Keratinocyte (primary cell): ENCODE data around the gene ZNF860. TPM values are rescaled to one million over a fixed set of nuclear protein-coding genes. Genes with fewer than 3 reads are reported as not detected.

Experiments used
- DNase-seq: peaks from one replicate; pipeline ENCODE4 v3.0.0-alpha.2; 2011; ENCODE audit warnings: low read depth, missing footprints, low spot score
- FAIRE-seq: peaks from 2 replicates; lab custom pipeline; 2011; peaks lifted over from hg19 to GRCh38; lab: Jason Lieb, UNC
- H2AFZ ChIP-seq: 2 replicates; pipeline ENCODE4 v1.6.0; 2012; ENCODE audit warnings: low read length, control low read depth, inconsistent platforms; ENCODE audit not compliant: control insufficient read depth
- H3K27ac ChIP-seq: 2 replicates; pipeline ENCODE4 v1.5.1; 2011; ENCODE audit warnings: low read length; ENCODE audit not compliant: control insufficient read depth, insufficient read depth
- H3K27me3 ChIP-seq: 3 replicates; pipeline ENCODE4 v1.6.0; 2011; ENCODE audit warnings: low read length; ENCODE audit not compliant: control insufficient read depth, insufficient read depth; ENCODE audit errors: extremely low read depth
- H3K36me3 ChIP-seq, 2 experiments: 2 replicates in 1 of 2; 3 replicates in 1 of 2; pipeline ENCODE4 v1.5.1; 2011; ENCODE audit warnings: low read length in 2 of 2, mild to moderate bottlenecking in 1 of 2; ENCODE audit not compliant: control insufficient read depth in 2 of 2, insufficient read depth in 2 of 2; ENCODE audit errors: extremely low read depth in 1 of 2
- H3K4me1 ChIP-seq: 3 replicates; pipeline ENCODE4 v1.5.1; 2011; ENCODE audit warnings: low read length; ENCODE audit not compliant: control insufficient read depth, insufficient read depth; ENCODE audit errors: extremely low read depth
- H3K4me2 ChIP-seq: 3 replicates; pipeline ENCODE4 v1.6.0; 2011; ENCODE audit warnings: low read depth, low read length; ENCODE audit not compliant: control insufficient read depth, insufficient read depth; ENCODE audit errors: extremely low read depth
- H3K4me3 ChIP-seq, 3 experiments: fragments of 200-600 bp in 1 of 3; sonication (generic) in 1 of 3; 2 replicates in 2 of 3; 3 replicates in 1 of 3; pipeline ENCODE4 v1.5.1; 2011 to 2016; ENCODE audit warnings: low read length in 3 of 3, mild to moderate bottlenecking in 3 of 3, control low read depth in 2 of 3, inconsistent platforms in 1 of 3, low read depth in 1 of 3, mixed read lengths in 1 of 3, mixed run types in 1 of 3, moderate library complexity in 1 of 3; ENCODE audit not compliant: control insufficient read depth in 2 of 3, insufficient read depth in 2 of 3; ENCODE audit errors: extremely low read depth in 1 of 3
- H3K79me2 ChIP-seq: 2 replicates; pipeline ENCODE4 v1.6.0; 2012; ENCODE audit warnings: low read length; ENCODE audit not compliant: control insufficient read depth, insufficient read depth
- H3K9ac ChIP-seq: 3 replicates; pipeline ENCODE4 v1.6.0; 2011; ENCODE audit warnings: low read length; ENCODE audit not compliant: control insufficient read depth, insufficient read depth; ENCODE audit errors: extremely low read depth
- H3K9me1 ChIP-seq: 3 replicates; pipeline ENCODE4 v1.6.0; 2011; ENCODE audit warnings: low read length; ENCODE audit not compliant: control insufficient read depth, insufficient read depth; ENCODE audit errors: extremely low read depth
- H3K9me3 ChIP-seq: 2 replicates; pipeline ENCODE4 v1.5.1; 2012; ENCODE audit warnings: low read depth, low read length; ENCODE audit not compliant: control insufficient read depth
- H4K20me1 ChIP-seq: 3 replicates; pipeline ENCODE4 v1.6.0; 2011; ENCODE audit warnings: low read length; ENCODE audit not compliant: control insufficient read depth, insufficient read depth; ENCODE audit errors: extremely low read depth
- CTCF ChIP-seq, 3 experiments: IDR thresholded peaks in 1 of 3; conservative IDR thresholded peaks in 1 of 3; optimal IDR thresholded peaks in 1 of 3; 2 replicates in 2 of 3; 3 replicates in 1 of 3; pipeline versions ENCODE3 to v1.5.1; 2011; ENCODE audit warnings: low read length in 3 of 3, mild to moderate bottlenecking in 3 of 3, moderate library complexity in 2 of 3, control low read depth in 1 of 3, inconsistent platforms in 1 of 3; ENCODE audit not compliant: insufficient read depth in 2 of 3; ENCODE audit errors: extremely low read depth in 1 of 3
- EZH2 ChIP-seq: IDR thresholded peaks from one replicate; pipeline ENCODE4 v1.6.1; 2012; ENCODE audit warnings: inconsistent platforms, mild to moderate bottlenecking, low read length, moderate library complexity
- dilution Hi-C: fragments of 300-500 bp; cut with MboI; formaldehyde crosslinking; loops from one replicate; pipeline ENCODE4 v1.7.0; 2020; ENCODE audit warnings: low sequenced_read_pairs; ENCODE audit not compliant: extremely low pct_ligation_motif_present
- polyA plus RNA-seq, 5 experiments: library from polyadenylated mRNA; depleted of rRNA in 3 of 5; stranded (reverse) in 3 of 5; stranded (forward) in 1 of 5; unstranded in 1 of 5; fragments of >200 nt; gene quantifications; 1 replicate in 1 of 5; 2 replicates in 3 of 5; 3 replicates in 1 of 5; pipeline versions ENCODE4 v1.2.1 to v1.2.3, GENCODE V29; 2011 to 2012; ENCODE audit warnings: missing spikeins in 2 of 5, low read depth in 1 of 5, low replicate concordance in 1 of 5

ZNF860 gene
- polyA plus RNA-seq, 1 donor (not counting 4 experiments of a cell fraction or from before 2014, with no cell fraction given): 10.3 TPM

- H3K4me3 ChIP-seq: peak overlapping the region in 2 of 3 experiments; percentile 41 to 49
- dilution Hi-C loops: no loop called here
- peak overlapping the region; percentile 49 for H3K27ac ChIP-seq
- H3K9me1 ChIP-seq: no peaks in the 10 kb centered on the region
- no peak overlapping the region for H2AFZ ChIP-seq
- no peak for TF ChIP-seq CTCF (optimal IDR thresholded peaks at IDR 0.05 in 1 of 3, IDR thresholded peaks at IDR 0.05 in 1 of 3, conservative IDR thresholded peaks at IDR 0.05 in 1 of 3; ENCODE audit: extremely low read depth in 1 of 3, insufficient read depth in 2 of 3, low read length in 3 of 3)
- TF ChIP-seq EZH2: no peak
- DNase-seq: no peak
- peaks cover 91% of the 10 kb centered on the region for H3K79me2 ChIP-seq
- FAIRE-seq: peak; percentile 91
- H3K4me1 ChIP-seq: peaks cover 37% of the 10 kb centered on the region
- peaks cover 2% of the 10 kb centered on the region for H3K9me3 ChIP-seq
- no peaks in the 10 kb centered on the region for H3K27me3 ChIP-seq
- H3K4me2 ChIP-seq: peak overlapping the region; percentile 82
- peaks cover 0 to 4% of the 10 kb centered on the region in 2 experiments for H3K36me3 ChIP-seq
- H3K9ac ChIP-seq: peak overlapping the region; percentile 48
- H4K20me1 ChIP-seq: peaks cover 2% of the 10 kb centered on the region
Measured at GRCh38 chr3:31960793-31961431, 20.6 kb upstream of the ZNF860 start.

GRCh38 chr3:31962801-31963205 lies 18.7 kb upstream of the ZNF860 start:
- no peak for DNase-seq

More at GRCh38 chr3:31962801-31963205, 18.7 kb upstream of the ZNF860 start:
- H3K9me3 ChIP-seq: no peaks in the 10 kb centered on the region
- FAIRE-seq: peak; percentile 64
- peaks cover 2% of the 10 kb centered on the region for H4K20me1 ChIP-seq
- peaks cover 47% of the 10 kb centered on the region for H3K4me1 ChIP-seq
- peaks cover 90% of the 10 kb centered on the region for H3K79me2 ChIP-seq
- peak overlapping the region; percentile 17 for H3K4me2 ChIP-seq
- H3K4me3 ChIP-seq: no peak overlapping the region
- H3K9me1 ChIP-seq: no peaks in the 10 kb centered on the region
- peaks cover 0 to 7% of the 10 kb centered on the region in 2 experiments for H3K36me3 ChIP-seq
- no peak for TF ChIP-seq CTCF (optimal IDR thresholded peaks at IDR 0.05 in 1 of 3, IDR thresholded peaks at IDR 0.05 in 1 of 3, conservative IDR thresholded peaks at IDR 0.05 in 1 of 3; ENCODE audit: extremely low read depth in 1 of 3, insufficient read depth in 2 of 3, low read length in 3 of 3)
- no peak for TF ChIP-seq EZH2
- H3K27ac ChIP-seq: peak overlapping the region; percentile 46
- peak overlapping the region; percentile 3 for H3K9ac ChIP-seq
- H2AFZ ChIP-seq: no peak overlapping the region
- dilution Hi-C loops: no loop called here
- H3K27me3 ChIP-seq: no peaks in the 10 kb centered on the region
